OCI-LY1 (cell line): ENCODE results near the gene ZCCHC7.

Source experiments
- H2AFZ ChIP-seq: fragments of 200-600 bp; sonication (generic), shearing (Covaris generic); 2 replicates; pipeline ENCODE4 v1.6.0; 2014; ENCODE audit warnings: antibody characterized with exemption, mild to moderate bottlenecking, low read length
- H3F3A ChIP-seq: fragments of 200-600 bp; sonication (generic), shearing (Covaris generic); 2 replicates; pipeline ENCODE4 v1.6.0; 2014; ENCODE audit warnings: mild to moderate bottlenecking, antibody characterized with exemption, low read length, moderate library complexity; ENCODE audit not compliant: insufficient read depth
- H3K27ac ChIP-seq: fragments of 200-600 bp; sonication (generic); 2 replicates; pipeline ENCODE4 v1.5.1; 2014; ENCODE audit warnings: low read length, mixed run types, mild to moderate bottlenecking, low read depth; ENCODE audit not compliant: poor library complexity, severe bottlenecking
- H3K27me3 ChIP-seq: fragments of 200-600 bp; sonication (generic); 2 replicates; pipeline ENCODE4 v1.6.0; 2014; ENCODE audit warnings: antibody characterized with exemption, mild to moderate bottlenecking, low read length, moderate library complexity; ENCODE audit not compliant: insufficient read depth
- H3K36me3 ChIP-seq: fragments of 200-600 bp; sonication (generic); 2 replicates; pipeline ENCODE4 v1.6.1; 2014; ENCODE audit warnings: mild to moderate bottlenecking, antibody characterized with exemption, low read length, moderate library complexity, mixed read lengths; ENCODE audit not compliant: insufficient read depth
- H3K4me1 ChIP-seq: fragments of 200-600 bp; sonication (generic); 2 replicates; pipeline ENCODE4 v1.5.1; 2014; ENCODE audit warnings: mild to moderate bottlenecking, low read length, moderate library complexity; ENCODE audit not compliant: insufficient read depth, severe bottlenecking
- H3K4me2 ChIP-seq: fragments of 200-600 bp; sonication (generic), shearing (Covaris generic); 2 replicates; pipeline ENCODE4 v1.6.1; 2014; ENCODE audit warnings: low read length
- H3K4me3 ChIP-seq: fragments of 200-600 bp; sonication (generic); 2 replicates; pipeline ENCODE4 v1.5.1; 2014; ENCODE audit warnings: low read length, low read depth, mild to moderate bottlenecking, mixed read lengths; ENCODE audit not compliant: poor library complexity, severe bottlenecking
- H3K79me2 ChIP-seq: fragments of 200-600 bp; shearing (Covaris generic); 2 replicates; pipeline ENCODE4 v1.6.1; 2016; ENCODE audit warnings: mixed run types, low read length, mixed read lengths; ENCODE audit not compliant: insufficient read depth
- H3K9ac ChIP-seq: fragments of 200-600 bp; sonication (generic), shearing (Covaris generic); 2 replicates; pipeline ENCODE4 v1.6.1; 2014; ENCODE audit warnings: mild to moderate bottlenecking, low read length, mixed read lengths
- H3K9me2 ChIP-seq: fragments of 200-600 bp; sonication (generic), shearing (Covaris generic); 2 replicates; pipeline ENCODE4 v1.6.1; 2014; ENCODE audit warnings: low read depth, mild to moderate bottlenecking, low read length, mixed read lengths
- H3K9me3 ChIP-seq: fragments of 200-600 bp; shearing (Covaris generic); 2 replicates; pipeline ENCODE4 v1.6.1; 2014; ENCODE audit warnings: low read length, mixed read lengths
- H4K20me1 ChIP-seq: fragments of 200-600 bp; sonication (generic), shearing (Covaris generic); 2 replicates; pipeline ENCODE4 v1.6.0; 2016; ENCODE audit warnings: mild to moderate bottlenecking, low read length; ENCODE audit not compliant: insufficient read depth
- CTCF ChIP-seq: fragments of 200-600 bp; sonication (generic), shearing (Covaris generic); IDR thresholded peaks from 2 replicates; pipeline ENCODE4 v1.5.1; 2017; ENCODE audit warnings: mild to moderate bottlenecking, antibody characterized with exemption, low read length, moderate library complexity, mixed read lengths
- EZH2 ChIP-seq: fragments of 200-600 bp; sonication (generic), shearing (Covaris generic); IDR thresholded peaks from 2 replicates; pipeline ENCODE4 v1.8.0; 2017; ENCODE audit warnings: borderline replicate concordance, mixed run types, mild to moderate bottlenecking, antibody characterized with exemption, low read length, moderate library complexity, mixed read lengths

The ZCCHC7 gene

GRCh38 chr9:37253377-37253937, 133.1 kb downstream of the ZCCHC7 start:
- H3K9me3 ChIP-seq = no peaks in the 10 kb centered on the region
- H3K27ac ChIP-seq = no peak overlapping the region
- peaks cover 36% of the 10 kb centered on the region for H3K79me2 ChIP-seq
- H3K9me2 ChIP-seq = no peaks in the 10 kb centered on the region
- peaks cover 86% of the 10 kb centered on the region for H3K36me3 ChIP-seq
- no peaks in the 10 kb centered on the region for H3F3A ChIP-seq
- no peak overlapping the region for H3K4me3 ChIP-seq
- H3K9ac ChIP-seq = no peak overlapping the region
- TF ChIP-seq CTCF = no peak
- TF ChIP-seq EZH2 = no peak
- no peak overlapping the region for H2AFZ ChIP-seq
- no peaks in the 10 kb centered on the region for H4K20me1 ChIP-seq
- no peaks in the 10 kb centered on the region for H3K27me3 ChIP-seq
- peaks cover 49% of the 10 kb centered on the region for H3K4me1 ChIP-seq
- no peak overlapping the region for H3K4me2 ChIP-seq

- Histone ChIP-seq H3K4me3 (no peak overlapping the region), H3K9ac (no peak overlapping the region), H3K27me3 (no peaks in the 10 kb centered on the region), H3K4me1 (peaks cover 43% of the 10 kb centered on the region), H3K36me3 (peaks cover 73% of the 10 kb centered on the region), H3K4me2 (no peak overlapping the region), H3F3A (no peaks in the 10 kb centered on the region), H3K9me3 (no peaks in the 10 kb centered on the region), H2AFZ (no peak overlapping the region), H4K20me1 (no peaks in the 10 kb centered on the region), H3K79me2 (peaks cover 36% of the 10 kb centered on the region), H3K9me2 (no peaks in the 10 kb centered on the region), H3K27ac (no peak overlapping the region)
- no peak for TF ChIP-seq EZH2
- no peak for TF ChIP-seq CTCF
These were observed 134.8 kb downstream of the ZCCHC7 start for GRCh38 chr9:37255187-37255586.

- TF ChIP-seq EZH2 = no peak
- no peak for TF ChIP-seq CTCF
- H3K4me2 ChIP-seq = no peak overlapping the region
- no peaks in the 10 kb centered on the region for H3K27me3 ChIP-seq
- H3K4me1 ChIP-seq = peaks cover 33% of the 10 kb centered on the region
- H3K36me3 ChIP-seq = peaks cover 74% of the 10 kb centered on the region
- peak overlapping the region; percentile 8 for H3K27ac ChIP-seq
- H3K9me2 ChIP-seq = no peaks in the 10 kb centered on the region
- no peaks in the 10 kb centered on the region for H3F3A ChIP-seq
- H3K4me3 ChIP-seq = no peak overlapping the region
- H2AFZ ChIP-seq = no peak overlapping the region
- H3K79me2 ChIP-seq = peaks cover 36% of the 10 kb centered on the region
- H3K9ac ChIP-seq = no peak overlapping the region
- no peaks in the 10 kb centered on the region for H3K9me3 ChIP-seq
- H4K20me1 ChIP-seq = no peaks in the 10 kb centered on the region
These were observed 135.8 kb downstream of the ZCCHC7 start for GRCh38 chr9:37255944-37256862.
